Rectal smooth muscle tissue (tissue), 1 donor: ENCODE data around the gene CACNA1B.

Source experiments
- H3K27ac ChIP-seq: one replicate; pipeline ENCODE4 v1.7.0; 2013; ENCODE audit warnings: low read depth, low read length, inconsistent platforms
- H3K27me3 ChIP-seq: one replicate; pipeline ENCODE4 v1.7.0; 2013; ENCODE audit warnings: low read length; ENCODE audit not compliant: control insufficient read depth, insufficient read depth
- H3K36me3 ChIP-seq: one replicate; pipeline ENCODE4 v1.7.0; 2013; ENCODE audit warnings: low read length; ENCODE audit not compliant: control insufficient read depth, insufficient read depth
- H3K4me1 ChIP-seq: one replicate; pipeline ENCODE4 v1.7.0; 2013; ENCODE audit warnings: low read length; ENCODE audit not compliant: control insufficient read depth, insufficient read depth
- H3K4me3 ChIP-seq: one replicate; pipeline ENCODE4 v1.7.0; 2013; ENCODE audit warnings: low read length
- H3K9ac ChIP-seq: one replicate; pipeline ENCODE4 v1.7.0; 2013; ENCODE audit warnings: low read length

CACNA1B gene

GRCh38 chr9:137978262-137978714 is 100.7 kb downstream of the CACNA1B start:
- Histone ChIP-seq H3K36me3 (no peaks in the 10 kb centered on the region), H3K27ac (no peak overlapping the region), H3K27me3 (no peaks in the 10 kb centered on the region), H3K4me1 (no peaks in the 10 kb centered on the region), H3K4me3 (no peak overlapping the region), H3K9ac (no peak overlapping the region)

- no peak overlapping the region for H3K4me3 ChIP-seq
- no peaks in the 10 kb centered on the region for H3K36me3 ChIP-seq
Measured at GRCh38 chr9:137982200-137982599, 104.6 kb downstream of the CACNA1B start.

DNA sequence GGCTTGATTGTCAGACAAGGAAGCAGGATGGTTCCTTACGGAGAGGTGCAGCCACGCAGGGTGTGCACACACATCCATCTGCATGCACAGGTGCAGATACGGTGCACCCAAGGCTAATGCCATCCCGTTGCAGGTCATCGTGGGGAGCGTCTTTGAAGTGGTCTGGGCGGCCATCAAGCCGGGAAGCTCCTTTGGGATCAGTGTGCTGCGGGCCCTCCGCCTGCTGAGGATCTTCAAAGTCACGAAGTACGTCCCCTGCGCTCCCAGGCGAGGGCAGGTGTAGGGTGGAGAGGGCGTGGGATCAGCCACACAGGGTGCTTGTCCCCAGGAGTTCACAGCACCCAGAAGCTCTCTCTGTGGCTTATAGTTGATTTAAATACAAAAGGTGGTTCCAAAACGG is 106.4 kb downstream of the CACNA1B start:
- Histone ChIP-seq H3K4me3 (no peak overlapping the region), H3K9ac (no peak overlapping the region), H3K27ac (no peak overlapping the region), H3K36me3 (no peaks in the 10 kb centered on the region), H3K4me1 (no peaks in the 10 kb centered on the region), H3K27me3 (peaks cover 2% of the 10 kb centered on the region)

More at GRCh38 chr9:137982200-137982599, 104.6 kb downstream of the CACNA1B start:
- H3K4me1 ChIP-seq, result no peaks in the 10 kb centered on the region
- no peaks in the 10 kb centered on the region for H3K27me3 ChIP-seq
- no peak overlapping the region for H3K27ac ChIP-seq
- no peak overlapping the region for H3K9ac ChIP-seq

- Histone ChIP-seq H3K9ac (no peak overlapping the region), H3K4me1 (no peaks in the 10 kb centered on the region), H3K36me3 (no peaks in the 10 kb centered on the region), H3K27me3 (peaks cover 2% of the 10 kb centered on the region), H3K4me3 (no peak overlapping the region), H3K27ac (no peak overlapping the region)
Measured at GRCh38 chr9:137984520-137985257, 107.1 kb downstream of the CACNA1B start.

- no peak overlapping the region for H3K4me3 ChIP-seq
- H3K27ac ChIP-seq, result no peak overlapping the region
- no peaks in the 10 kb centered on the region for H3K36me3 ChIP-seq
- H3K4me1 ChIP-seq, result no peaks in the 10 kb centered on the region
- H3K9ac ChIP-seq, result no peak overlapping the region
- H3K27me3 ChIP-seq, result peaks cover 2% of the 10 kb centered on the region
Measured at GRCh38 chr9:137985637-137986071, 108.1 kb downstream of the CACNA1B start.

GRCh38 chr9:137986268-137987099 is 108.9 kb downstream of the CACNA1B start:
- peaks cover 2% of the 10 kb centered on the region for H3K27me3 ChIP-seq
- H3K9ac ChIP-seq, result no peak overlapping the region
- H3K27ac ChIP-seq, result no peak overlapping the region
- H3K4me1 ChIP-seq, result no peaks in the 10 kb centered on the region
- no peaks in the 10 kb centered on the region for H3K36me3 ChIP-seq
- H3K4me3 ChIP-seq, result no peak overlapping the region

GRCh38 chr9:137987244-137988030 is 109.9 kb downstream of the CACNA1B start:
- H3K4me1 ChIP-seq, result no peaks in the 10 kb centered on the region
- H3K9ac ChIP-seq, result no peak overlapping the region
- H3K27me3 ChIP-seq, result peaks cover 2% of the 10 kb centered on the region
- no peak overlapping the region for H3K27ac ChIP-seq
- H3K36me3 ChIP-seq, result no peaks in the 10 kb centered on the region
- no peak overlapping the region for H3K4me3 ChIP-seq

GRCh38 chr9:137988051-137988450 is 110.5 kb downstream of the CACNA1B start:
- H3K4me1 ChIP-seq, result no peaks in the 10 kb centered on the region
- H3K27ac ChIP-seq, result no peak overlapping the region
- no peaks in the 10 kb centered on the region for H3K36me3 ChIP-seq
- no peak overlapping the region for H3K4me3 ChIP-seq
- peaks cover 2% of the 10 kb centered on the region for H3K27me3 ChIP-seq
- H3K9ac ChIP-seq, result no peak overlapping the region

DNA sequence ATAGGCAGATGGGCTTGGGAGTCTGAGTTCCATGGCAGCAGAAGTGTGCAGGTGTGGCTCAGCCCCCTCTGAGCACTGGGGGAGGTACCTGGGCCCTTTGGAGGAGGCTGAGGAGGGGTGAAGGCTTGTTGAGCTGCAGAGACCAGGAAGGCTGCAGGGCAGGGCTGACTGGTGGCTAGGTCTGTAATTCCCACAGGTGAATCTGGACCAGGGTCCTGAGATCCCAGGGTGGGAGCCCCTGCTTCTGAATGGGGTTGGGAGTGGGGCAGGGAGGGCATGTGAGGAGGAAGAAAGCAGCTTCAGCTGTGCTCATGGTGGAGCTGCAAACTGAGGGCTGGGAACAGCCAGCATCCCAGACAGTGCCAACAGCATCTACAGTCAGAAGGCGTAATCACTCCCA is 111.1 kb downstream of the CACNA1B start:
- Histone ChIP-seq H3K4me1 (no peaks in the 10 kb centered on the region), H3K4me3 (no peak overlapping the region), H3K9ac (no peak overlapping the region), H3K27ac (no peak overlapping the region), H3K27me3 (peaks cover 2% of the 10 kb centered on the region), H3K36me3 (no peaks in the 10 kb centered on the region)

GRCh38 chr9:137989156-137989555 is 111.6 kb downstream of the CACNA1B start:
- Histone ChIP-seq H3K27me3 (peaks cover 2% of the 10 kb centered on the region), H3K9ac (no peak overlapping the region), H3K27ac (no peak overlapping the region), H3K36me3 (no peaks in the 10 kb centered on the region), H3K4me3 (no peak overlapping the region), H3K4me1 (no peaks in the 10 kb centered on the region)

GRCh38 chr9:137989999-137990715 is 112.6 kb downstream of the CACNA1B start:
- Histone ChIP-seq H3K27me3 (peaks cover 2% of the 10 kb centered on the region), H3K27ac (no peak overlapping the region), H3K4me1 (no peaks in the 10 kb centered on the region), H3K4me3 (no peak overlapping the region), H3K36me3 (no peaks in the 10 kb centered on the region), H3K9ac (no peak overlapping the region)
